Gastrocnemius medialis (tissue), 4 donors: ENCODE data around the gene ZNF587B.
"Not testable (repeated sequence)": the region's sequence is repeated elsewhere in the genome, so short reads cannot be mapped to it uniquely, and the experiment has no call there.

Experiments used
- CTCF ChIP-seq, 5 experiments: fragments of 450-650 bp in 3 of 5; fragments of 200-600 bp in 2 of 5; sonication (generic) in 2 of 5; IDR thresholded peaks in 4 of 5; conservative IDR thresholded peaks in 1 of 5; 1 replicate in 4 of 5; 2 replicates in 1 of 5; pipeline ENCODE4 v1.5.1; 2016 to 2019; ENCODE audit warnings: antibody characterized with exemption in 5 of 5, mild to moderate bottlenecking in 3 of 5, moderate library complexity in 3 of 5
- POLR2A ChIP-seq, 2 donors: fragments of 450-650 bp; IDR thresholded peaks; one replicate each; pipeline ENCODE4 v1.6.1; 2017; ENCODE audit warnings: antibody characterized with exemption in 2 of 2, mild to moderate bottlenecking in 2 of 2, moderate library complexity in 2 of 2

GRCh38 chr19:57847164-57847563 lies 17.1 kb downstream of the ZNF587B start:
- TF ChIP-seq POLR2A (IDR thresholded peaks at IDR 0.05); CTCF (IDR thresholded peaks at IDR 0.05 in 4 of 5, conservative IDR thresholded peaks at IDR 0.05 in 1 of 5): not testable (repeated sequence)
